ENCODE measurements around the gene MKNK2. TPM values are rescaled to one million over a fixed set of nuclear protein-coding genes. Genes with fewer than 3 reads are reported as not detected.

Gene MKNK2
- total RNA-seq, 1 experiment from 2014 or later = 135 TPM

- peak; percentile 52 for DNase-seq
- H3K4me3 ChIP-seq (ENCODE audit: insufficient read depth, low read depth, low read length) = no peak overlapping the region
- H3K27me3 ChIP-seq (ENCODE audit: control insufficient read depth, insufficient read depth, low read length) = no peaks in the 10 kb centered on the region
- H3K36me3 ChIP-seq (replicated peaks; ENCODE audit: control insufficient read depth, insufficient read depth, low read length) = peaks cover 4% of the 10 kb centered on the region
Measured at GRCh38 chr19:2046046-2046907, 4.8 kb downstream of the MKNK2 start.

GRCh38 chr19:2045501-2046045 is 5.5 kb downstream of the MKNK2 start:
- peak; percentile 57 for DNase-seq
- H3K4me3 ChIP-seq (ENCODE audit: insufficient read depth, low read depth, low read length) = no peak overlapping the region
- no peaks in the 10 kb centered on the region for H3K27me3 ChIP-seq (ENCODE audit: control insufficient read depth, insufficient read depth, low read length)
- peaks cover 10% of the 10 kb centered on the region for H3K36me3 ChIP-seq (replicated peaks; ENCODE audit: control insufficient read depth, insufficient read depth, low read length)

- peaks cover 12% of the 10 kb centered on the region for H3K36me3 ChIP-seq (replicated peaks; ENCODE audit: control insufficient read depth, insufficient read depth, low read length)
- H3K27me3 ChIP-seq (ENCODE audit: control insufficient read depth, insufficient read depth, low read length) = no peaks in the 10 kb centered on the region
- peak; percentile 56 for DNase-seq
- no peak overlapping the region for H3K4me3 ChIP-seq (ENCODE audit: insufficient read depth, low read depth, low read length)
Measured at GRCh38 chr19:2044709-2045500, 6.1 kb downstream of the MKNK2 start.

GRCh38 chr19:2043961-2044708 is 6.9 kb downstream of the MKNK2 start:
- Histone ChIP-seq H3K27me3 (ENCODE audit: control insufficient read depth, insufficient read depth, low read length) (no peaks in the 10 kb centered on the region), H3K36me3 (replicated peaks; ENCODE audit: control insufficient read depth, insufficient read depth, low read length) (peaks cover 12% of the 10 kb centered on the region), H3K4me3 (ENCODE audit: insufficient read depth, low read depth, low read length) (no peak overlapping the region)
- DNase-seq = peak; percentile 76

- H3K27me3 ChIP-seq (ENCODE audit: control insufficient read depth, insufficient read depth, low read length) = no peaks in the 10 kb centered on the region
- no peak overlapping the region for H3K4me3 ChIP-seq (ENCODE audit: insufficient read depth, low read depth, low read length)
- no peak for DNase-seq
- peaks cover 12% of the 10 kb centered on the region for H3K36me3 ChIP-seq (replicated peaks; ENCODE audit: control insufficient read depth, insufficient read depth, low read length)
Measured at GRCh38 chr19:2043251-2043641, 7.8 kb downstream of the MKNK2 start.

GRCh38 chr19:2042485-2043250 is 8.4 kb downstream of the MKNK2 start:
- DNase-seq = peak; percentile 74
- Histone ChIP-seq H3K36me3 (replicated peaks; ENCODE audit: control insufficient read depth, insufficient read depth, low read length) (peaks cover 12% of the 10 kb centered on the region), H3K4me3 (ENCODE audit: insufficient read depth, low read depth, low read length) (peak overlapping the region; percentile 23), H3K27me3 (ENCODE audit: control insufficient read depth, insufficient read depth, low read length) (no peaks in the 10 kb centered on the region)

- Histone ChIP-seq H3K4me3 (ENCODE audit: insufficient read depth, low read depth, low read length) (peak overlapping the region; percentile 24), H3K27me3 (ENCODE audit: control insufficient read depth, insufficient read depth, low read length) (no peaks in the 10 kb centered on the region), H3K36me3 (replicated peaks; ENCODE audit: control insufficient read depth, insufficient read depth, low read length) (peaks cover 12% of the 10 kb centered on the region)
- peak; percentile 100 for DNase-seq
Measured at GRCh38 chr19:2041683-2042484, 9.2 kb downstream of the MKNK2 start.

GRCh38 chr19:2041433-2041682 is 9.7 kb downstream of the MKNK2 start:
- Histone ChIP-seq H3K4me3 (ENCODE audit: insufficient read depth, low read depth, low read length) (no peak overlapping the region), H3K36me3 (replicated peaks; ENCODE audit: control insufficient read depth, insufficient read depth, low read length) (peaks cover 12% of the 10 kb centered on the region), H3K27me3 (ENCODE audit: control insufficient read depth, insufficient read depth, low read length) (no peaks in the 10 kb centered on the region)
- no peak for DNase-seq

- Histone ChIP-seq H3K36me3 (replicated peaks; ENCODE audit: control insufficient read depth, insufficient read depth, low read length) (peaks cover 12% of the 10 kb centered on the region), H3K27me3 (ENCODE audit: control insufficient read depth, insufficient read depth, low read length) (no peaks in the 10 kb centered on the region), H3K4me3 (ENCODE audit: insufficient read depth, low read depth, low read length) (no peak overlapping the region)
- DNase-seq = peak; percentile 50
Measured at GRCh38 chr19:2040647-2041432, 10.2 kb downstream of the MKNK2 start.

- peak; percentile 54 for DNase-seq
- no peak overlapping the region for H3K4me3 ChIP-seq (ENCODE audit: insufficient read depth, low read depth, low read length)
- no peaks in the 10 kb centered on the region for H3K27me3 ChIP-seq (ENCODE audit: control insufficient read depth, insufficient read depth, low read length)
- H3K36me3 ChIP-seq (replicated peaks; ENCODE audit: control insufficient read depth, insufficient read depth, low read length) = peaks cover 12% of the 10 kb centered on the region
Measured at GRCh38 chr19:2039959-2040646, 10.9 kb downstream of the MKNK2 start.

GRCh38 chr19:2039089-2039958 is 11.7 kb downstream of the MKNK2 start:
- Histone ChIP-seq H3K4me3 (ENCODE audit: insufficient read depth, low read depth, low read length) (no peak overlapping the region), H3K36me3 (replicated peaks; ENCODE audit: control insufficient read depth, insufficient read depth, low read length) (peaks cover 12% of the 10 kb centered on the region), H3K27me3 (ENCODE audit: control insufficient read depth, insufficient read depth, low read length) (no peaks in the 10 kb centered on the region)
- no peak for DNase-seq

All from H7 (cell line).